HepG2 (cell line): ENCODE measurements around the gene BUB1B. TPM values are rescaled to one million over a fixed set of nuclear protein-coding genes. Genes with fewer than 3 reads are reported as not detected.

Experiments
- ARHGAP35 ChIP-seq: sonication (generic); formaldehyde crosslinking; IDR thresholded peaks from 2 replicates; pipeline ENCODE4 v1.9.0; 2022; ENCODE audit warnings: mild to moderate bottlenecking, inconsistent platforms, moderate library complexity, missing genetic modification reagents, borderline replicate concordance
- ARNTL ChIP-seq: sonication (generic); formaldehyde crosslinking; IDR thresholded peaks from 2 replicates; pipeline ENCODE4 v1.4.0; 2020; ENCODE audit warnings: mild to moderate bottlenecking, missing genetic modification reagents
- FOXP1 ChIP-seq, 2 experiments: fragments of 450-650 bp in 1 of 2; IDR thresholded peaks; 2 replicates each; pipeline ENCODE4 v1.6.1; 2017 to 2018; ENCODE audit warnings: antibody characterized with exemption in 1 of 2
- GATAD1 ChIP-seq: IDR thresholded peaks from 2 replicates; pipeline ENCODE4 v1.6.1; 2016; ENCODE audit warnings: missing genetic modification reagents, missing compliant biosample characterization
- LCORL ChIP-seq, 2 experiments: fragments of 450-650 bp in 1 of 2; sonication (generic) in 1 of 2; formaldehyde crosslinking in 1 of 2; IDR thresholded peaks; 2 replicates each; pipeline versions ENCODE4 v1.5.0 to v1.6.1; 2017 to 2020; ENCODE audit warnings: antibody characterized with exemption in 1 of 2, missing genetic modification reagents in 1 of 2
- MEF2D ChIP-seq: sonication (generic); formaldehyde crosslinking; IDR thresholded peaks from 2 replicates; pipeline ENCODE4 v1.5.1; 2020; ENCODE audit warnings: mild to moderate bottlenecking, missing genetic modification reagents
- NCOA2 ChIP-seq: sonication (generic); formaldehyde crosslinking; IDR thresholded peaks from 2 replicates; pipeline ENCODE4 v1.8.0; 2022; ENCODE audit warnings: inconsistent platforms
- NFRKB ChIP-seq: fragments of 450-650 bp; IDR thresholded peaks from 2 replicates; pipeline ENCODE4 v1.6.1; 2017
- RARG ChIP-seq: sonication (generic); formaldehyde crosslinking; IDR thresholded peaks from 2 replicates; pipeline ENCODE4 v1.4.0; 2020; ENCODE audit warnings: low read depth, mild to moderate bottlenecking, missing genetic modification reagents
- SMAD3 ChIP-seq: sonication (generic); formaldehyde crosslinking; IDR thresholded peaks from 2 replicates; pipeline ENCODE4 v1.4.0; 2020; ENCODE audit warnings: missing genetic modification reagents
- SOX6 ChIP-seq, 2 experiments: fragments of 450-650 bp in 1 of 2; sonication (generic) in 1 of 2; formaldehyde crosslinking in 1 of 2; IDR thresholded peaks; 2 replicates each; pipeline versions ENCODE4 v1.4.0 to v1.6.1; 2017 to 2020; ENCODE audit warnings: antibody characterized with exemption in 1 of 2, mild to moderate bottlenecking in 1 of 2, missing genetic modification reagents in 1 of 2
- TBP ChIP-seq: sonication (generic); formaldehyde crosslinking; IDR thresholded peaks from 2 replicates; pipeline ENCODE4 v1.5.0; 2020; ENCODE audit warnings: missing genetic modification reagents
- ZNF292 ChIP-seq: sonication (generic); formaldehyde crosslinking; IDR thresholded peaks from 2 replicates; pipeline ENCODE4 v1.8.1; 2022; ENCODE audit warnings: mild to moderate bottlenecking, low read depth, missing genetic modification reagents, borderline replicate concordance
- ZNF34 ChIP-seq: sonication (generic); formaldehyde crosslinking; IDR thresholded peaks from 2 replicates; pipeline ENCODE4 v1.4.0; 2020; ENCODE audit warnings: mild to moderate bottlenecking, missing genetic modification reagents, borderline replicate concordance
- ZNF350 ChIP-seq: sonication (generic); formaldehyde crosslinking; IDR thresholded peaks from 2 replicates; pipeline ENCODE4 v1.4.0; 2020; ENCODE audit warnings: mild to moderate bottlenecking, low read depth, missing genetic modification reagents, borderline replicate concordance
- ZNF484 ChIP-seq: sonication (generic); formaldehyde crosslinking; IDR thresholded peaks from 2 replicates; pipeline ENCODE4 v1.5.1; 2020; ENCODE audit warnings: mild to moderate bottlenecking, low read depth, missing genetic modification reagents, borderline replicate concordance
- ZNF672 ChIP-seq: sonication (generic); formaldehyde crosslinking; IDR thresholded peaks from 2 replicates; pipeline ENCODE4 v1.8.1; 2022; ENCODE audit warnings: missing genetic modification reagents
- ZNF792 ChIP-seq: IDR thresholded peaks from 2 replicates; pipeline ENCODE4 v1.6.1; 2016
- ZSCAN22 ChIP-seq: sonication (generic); formaldehyde crosslinking; IDR thresholded peaks from 2 replicates; pipeline ENCODE4 v1.4.0; 2020; ENCODE audit warnings: mild to moderate bottlenecking, missing genetic modification reagents
- polyA plus RNA-seq, 8 experiments: library from polyadenylated mRNA; depleted of rRNA in 3 of 8; stranded (reverse) in 7 of 8; unstranded in 1 of 8; fragments of >200 nt; fragmentation: Illumina TruSeq in 4 of 8; extraction: Trizol in 4 of 8; gene quantifications; 2 replicates each; pipeline versions ENCODE4 v1.2.1 to v1.2.3, GENCODE V29; 2011 to 2016; ENCODE audit warnings: low read depth in 4 of 8, missing spikeins in 1 of 8, mixed read lengths in 1 of 8; ENCODE audit not compliant: insufficient read depth in 1 of 8
- total RNA-seq, 5 experiments: library from RNA; depleted of rRNA; stranded (reverse); fragments of >200 nt; fragmentation: Illumina TruSeq; extraction: Trizol; gene quantifications; 2 replicates each; pipeline ENCODE4 v1.2.3, GENCODE V29; 2016; ENCODE audit warnings: low read depth in 1 of 5
- TF ChIP-seq, protein P1 (sequence below), 2 experiments: sonication (generic) in 1 of 2; formaldehyde crosslinking in 1 of 2; IDR thresholded peaks; 2 replicates each; pipeline versions ENCODE4 v1.5.1 to v1.6.1; 2011 to 2020; ENCODE audit warnings: borderline replicate concordance in 1 of 2, low read depth in 1 of 2, low read length in 1 of 2, mild to moderate bottlenecking in 1 of 2, missing genetic modification reagents in 1 of 2, moderate library complexity in 1 of 2
- TF ChIP-seq, protein P2 (sequence below): sonication (generic); formaldehyde crosslinking; IDR thresholded peaks from 2 replicates; pipeline ENCODE4 v1.8.1; 2022; ENCODE audit warnings: low read depth, mild to moderate bottlenecking, missing genetic modification reagents
- TF ChIP-seq, protein P3 (sequence below): sonication (generic); formaldehyde crosslinking; IDR thresholded peaks from 2 replicates; pipeline ENCODE4 v1.4.0; 2020; ENCODE audit warnings: mild to moderate bottlenecking, low read depth, missing genetic modification reagents
- TF ChIP-seq, protein P4 (sequence below): IDR thresholded peaks from 2 replicates; pipeline ENCODE4 v1.6.1; 2018; ENCODE audit warnings: missing genetic modification reagents, mild to moderate bottlenecking, missing compliant biosample characterization

BUB1B gene
- total and polyA plus RNA-seq, 2 of the 13 experiments (the other 11 are each of a cell fraction or from before 2014, with no cell fraction given), result 26.2 to 63.5 TPM

DNA sequence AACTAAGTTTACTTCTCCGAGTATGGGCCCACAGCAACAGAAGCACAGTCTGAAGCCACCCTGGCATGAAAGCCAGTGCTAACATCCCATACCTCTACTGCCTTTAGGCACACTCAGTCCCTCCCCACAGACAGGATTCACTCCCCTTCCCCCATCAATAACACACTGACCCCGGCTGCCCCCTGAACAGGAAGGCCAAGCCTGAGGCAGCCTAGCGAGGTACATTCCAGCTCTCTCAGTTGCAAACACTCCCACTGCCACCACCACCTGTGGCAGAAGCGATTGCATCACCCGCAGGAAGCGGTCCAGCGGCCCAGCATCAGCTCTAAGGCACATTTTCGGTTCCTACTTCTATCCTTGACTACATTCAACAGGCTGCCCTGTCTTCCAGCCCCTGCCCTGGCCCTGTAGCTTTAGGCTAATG lies 45.2 kb upstream of the BUB1B start (continued):
- TF ChIP-seq ZNF792 (CRISPR knock-in tag), result 0 out of 2 replicates have a peak, but pooled peaks have one; percentile 24
- TF ChIP-seq GATAD1 (CRISPR knock-in tag), result no peak
- TF ChIP-seq ZSCAN22 (CRISPR knock-in tag), result no peak
- peak; percentile 48; the same call in 1 of the 2 replicates for TF ChIP-seq MEF2D (CRISPR knock-in tag)
- TF ChIP-seq FOXP1 (IDR thresholded peaks at IDR 0.05), result no peak
- no peak for TF ChIP-seq FOXP1 (CRISPR knock-in tag; IDR thresholded peaks at IDR 0.05)
- TF ChIP-seq ARHGAP35 (CRISPR knock-in tag), result no peak
- no peak for TF ChIP-seq ARNTL (CRISPR knock-in tag)
- no peak for TF ChIP-seq TBP (CRISPR knock-in tag)
- no peak for TF ChIP-seq SOX6 (IDR thresholded peaks at IDR 0.05)
- peak; percentile 53; the same call in 1 of the 2 replicates for TF ChIP-seq SOX6 (CRISPR knock-in tag; IDR thresholded peaks at IDR 0.05)
- TF ChIP-seq SMAD3, result peak; percentile 57; the same call in 1 of the 2 replicates
- peak; percentile 22; the same call in 1 of the 2 replicates for TF ChIP-seq ZNF292 (CRISPR knock-in tag)
- TF ChIP-seq, protein P1, sequence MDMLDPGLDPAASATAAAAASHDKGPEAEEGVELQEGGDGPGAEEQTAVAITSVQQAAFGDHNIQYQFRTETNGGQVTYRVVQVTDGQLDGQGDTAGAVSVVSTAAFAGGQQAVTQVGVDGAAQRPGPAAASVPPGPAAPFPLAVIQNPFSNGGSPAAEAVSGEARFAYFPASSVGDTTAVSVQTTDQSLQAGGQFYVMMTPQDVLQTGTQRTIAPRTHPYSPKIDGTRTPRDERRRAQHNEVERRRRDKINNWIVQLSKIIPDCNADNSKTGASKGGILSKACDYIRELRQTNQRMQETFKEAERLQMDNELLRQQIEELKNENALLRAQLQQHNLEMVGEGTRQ (IDR thresholded peaks at IDR 0.05; ENCODE audit: low read depth, low read length), result no peak
- TF ChIP-seq, protein P1 (CRISPR knock-in tag; IDR thresholded peaks at IDR 0.05; ENCODE audit: borderline replicate concordance), result no peak
- TF ChIP-seq ZNF484 (CRISPR knock-in tag), result no peak
- no peak for TF ChIP-seq ZNF672 (CRISPR knock-in tag)
- TF ChIP-seq NFRKB, result no peak
- no peak for TF ChIP-seq ZNF34
- TF ChIP-seq LCORL (IDR thresholded peaks at IDR 0.05), result no peak
- TF ChIP-seq LCORL (CRISPR knock-in tag; IDR thresholded peaks at IDR 0.05), result peak; percentile 87
- no peak for TF ChIP-seq RARG (CRISPR knock-in tag)
- TF ChIP-seq, protein P2, sequence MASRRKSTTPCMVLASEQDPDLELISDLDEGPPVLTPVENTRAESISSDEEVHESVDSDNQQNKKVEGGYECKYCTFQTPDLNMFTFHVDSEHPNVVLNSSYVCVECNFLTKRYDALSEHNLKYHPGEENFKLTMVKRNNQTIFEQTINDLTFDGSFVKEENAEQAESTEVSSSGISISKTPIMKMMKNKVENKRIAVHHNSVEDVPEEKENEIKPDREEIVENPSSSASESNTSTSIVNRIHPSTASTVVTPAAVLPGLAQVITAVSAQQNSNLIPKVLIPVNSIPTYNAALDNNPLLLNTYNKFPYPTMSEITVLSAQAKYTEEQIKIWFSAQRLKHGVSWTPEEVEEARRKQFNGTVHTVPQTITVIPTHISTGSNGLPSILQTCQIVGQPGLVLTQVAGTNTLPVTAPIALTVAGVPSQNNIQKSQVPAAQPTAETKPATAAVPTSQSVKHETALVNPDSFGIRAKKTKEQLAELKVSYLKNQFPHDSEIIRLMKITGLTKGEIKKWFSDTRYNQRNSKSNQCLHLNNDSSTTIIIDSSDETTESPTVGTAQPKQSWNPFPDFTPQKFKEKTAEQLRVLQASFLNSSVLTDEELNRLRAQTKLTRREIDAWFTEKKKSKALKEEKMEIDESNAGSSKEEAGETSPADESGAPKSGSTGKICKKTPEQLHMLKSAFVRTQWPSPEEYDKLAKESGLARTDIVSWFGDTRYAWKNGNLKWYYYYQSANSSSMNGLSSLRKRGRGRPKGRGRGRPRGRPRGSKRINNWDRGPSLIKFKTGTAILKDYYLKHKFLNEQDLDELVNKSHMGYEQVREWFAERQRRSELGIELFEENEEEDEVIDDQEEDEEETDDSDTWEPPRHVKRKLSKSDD (CRISPR knock-in tag), result no peak
- TF ChIP-seq NCOA2 (CRISPR knock-in tag), result peak; percentile 47
- TF ChIP-seq, protein P3, sequence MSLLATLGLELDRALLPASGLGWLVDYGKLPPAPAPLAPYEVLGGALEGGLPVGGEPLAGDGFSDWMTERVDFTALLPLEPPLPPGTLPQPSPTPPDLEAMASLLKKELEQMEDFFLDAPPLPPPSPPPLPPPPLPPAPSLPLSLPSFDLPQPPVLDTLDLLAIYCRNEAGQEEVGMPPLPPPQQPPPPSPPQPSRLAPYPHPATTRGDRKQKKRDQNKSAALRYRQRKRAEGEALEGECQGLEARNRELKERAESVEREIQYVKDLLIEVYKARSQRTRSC (CRISPR knock-in tag), result no peak
- TF ChIP-seq, protein P4, sequence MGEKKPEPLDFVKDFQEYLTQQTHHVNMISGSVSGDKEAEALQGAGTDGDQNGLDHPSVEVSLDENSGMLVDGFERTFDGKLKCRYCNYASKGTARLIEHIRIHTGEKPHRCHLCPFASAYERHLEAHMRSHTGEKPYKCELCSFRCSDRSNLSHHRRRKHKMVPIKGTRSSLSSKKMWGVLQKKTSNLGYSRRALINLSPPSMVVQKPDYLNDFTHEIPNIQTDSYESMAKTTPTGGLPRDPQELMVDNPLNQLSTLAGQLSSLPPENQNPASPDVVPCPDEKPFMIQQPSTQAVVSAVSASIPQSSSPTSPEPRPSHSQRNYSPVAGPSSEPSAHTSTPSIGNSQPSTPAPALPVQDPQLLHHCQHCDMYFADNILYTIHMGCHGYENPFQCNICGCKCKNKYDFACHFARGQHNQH (CRISPR knock-in tag), result 0 out of 2 replicates have a peak, but pooled peaks have one; percentile 30
- peak; percentile 80; the same call in 1 of the 2 replicates for TF ChIP-seq ZNF350 (CRISPR knock-in tag)
